ENCODE data around the gene L3MBTL4.

- TF ChIP-seq CTCF (IDR thresholded peaks at IDR 0.05) (no peak), POLR2A (IDR thresholded peaks at IDR 0.05) (no peak)
Observed at GRCh38 chr18:5914016-5914415, 500.7 kb downstream of the L3MBTL4 start.
